Spleen (tissue), 11 donors: Measurements from ENCODE around the gene ZCCHC3. TPM values are rescaled to one million over a fixed set of nuclear protein-coding genes. Genes with fewer than 3 reads are reported as not detected.
A peak's percentile ranks its signal among the peaks of the same experiment; 100 is the strongest.

Experiments
- DNase-seq: peaks from one replicate; pipeline ENCODE4 v3.0.0-alpha.2; 2020
- H3K27ac ChIP-seq, 8 donors: fragments of 200-600 bp; sonication (generic) in 7 of 8; 1 replicate in 4 of 8; 2 replicates in 4 of 8; pipeline versions ENCODE4 v1.5.0 to v1.8.0; 2016 to 2021; ENCODE audit warnings: inconsistent platforms in 4 of 8, mild to moderate bottlenecking in 4 of 8, moderate library complexity in 1 of 8
- H3K27me3 ChIP-seq, 7 donors: fragments of 200-600 bp; sonication (generic) in 6 of 7; replicated peaks in 1 of 7; 1 replicate in 4 of 7; 2 replicates in 3 of 7; pipeline versions ENCODE4 v1.5.0 to v1.8.0; 2016 to 2021; ENCODE audit warnings: inconsistent platforms in 3 of 7, mild to moderate bottlenecking in 1 of 7
- H3K36me3 ChIP-seq, 6 donors: fragments of 200-600 bp; sonication (generic) in 5 of 6; 1 replicate in 4 of 6; 2 replicates in 2 of 6; pipeline versions ENCODE4 v1.5.0 to v1.8.0; 2016 to 2021; ENCODE audit warnings: inconsistent platforms in 2 of 6
- H3K4me1 ChIP-seq, 6 donors: fragments of 200-600 bp; sonication (generic) in 5 of 6; 1 replicate in 3 of 6; 2 replicates in 3 of 6; pipeline versions ENCODE4 v1.5.0 to v1.8.0; 2016 to 2021; ENCODE audit warnings: inconsistent platforms in 3 of 6
- H3K4me3 ChIP-seq, 8 donors: fragments of 200-600 bp; sonication (generic) in 7 of 8; 1 replicate in 4 of 8; 2 replicates in 4 of 8; pipeline versions ENCODE4 v1.5.0 to v1.8.0; 2016 to 2021; ENCODE audit warnings: inconsistent platforms in 4 of 8, mild to moderate bottlenecking in 4 of 8, moderate library complexity in 2 of 8
- H3K9me3 ChIP-seq, 8 donors: fragments of 200-600 bp; sonication (generic) in 7 of 8; 1 replicate in 4 of 8; 2 replicates in 4 of 8; pipeline versions ENCODE4 v1.5.0 to v1.8.0; 2016 to 2021; ENCODE audit warnings: inconsistent platforms in 4 of 8
- CTCF ChIP-seq, 11 experiments: fragments of 200-600 bp in 7 of 11; fragments of 450-650 bp in 4 of 11; sonication (generic) in 4 of 11; IDR thresholded peaks in 8 of 11; conservative IDR thresholded peaks in 3 of 11; 1 replicate in 7 of 11; 2 replicates in 4 of 11; pipeline versions ENCODE4 v1.4.0 to v1.8.0; 2016 to 2021; ENCODE audit warnings: antibody characterized with exemption in 11 of 11, inconsistent platforms in 4 of 11, mild to moderate bottlenecking in 1 of 11
- POLR2A ChIP-seq, 3 donors: fragments of 450-650 bp; IDR thresholded peaks; one replicate each; pipeline ENCODE4 v1.5.1; 2017; ENCODE audit warnings: antibody characterized with exemption in 3 of 3, mild to moderate bottlenecking in 1 of 3
- POLR2AphosphoS5 ChIP-seq, 3 donors: sonication (generic); formaldehyde crosslinking; IDR thresholded peaks; one replicate each; pipeline ENCODE4 v1.5.1; 2017; ENCODE audit warnings: antibody characterized with exemption in 3 of 3
- WGBS, 5 donors: extraction: QIAGEN DNeasy Blood & Tissue Kit in 3 of 5; methylation state at CpG; one replicate each; pipeline versions ENCODE4 v1.1.5 to v1.1.7; 2013 to 2018; 5-methylcytosine and 5-hydroxymethylcytosine counted together
- intact Hi-C: fragments of 100-400 bp; cut with DNase I; formaldehyde crosslinking; loops from one replicate; pipeline ENCODE4 v1.15.0; 2023; ENCODE audit warnings: low total_unique reads
- polyA plus RNA-seq, 3 donors: library from polyadenylated mRNA; stranded (reverse); fragments of 200-250 nt; gene quantifications; one replicate each; pipeline ENCODE4 v1.2.1, GENCODE V29; 2013
- total RNA-seq, 7 donors: library from RNA; depleted of rRNA in 3 of 7; stranded (reverse); fragments of >200 nt in 3 of 7; fragmentation: NEBNext Ultra II Directional in 4 of 7; extraction: Animal tissue kit (Norgen Biotek cat#: 25700) in 4 of 7; gene quantifications; one replicate each; pipeline versions ENCODE4 v1.1.0 to v1.2.1, GENCODE V29; 2016 to 2021
- donor health status: healthy with polysubstance abuse.
- donor health status: DM: no; HTN: no; CAD: no; lungs with moderate emphysema.
- donor health status: DM: no; HTN: no; CAD: no.
- donor health status: Bipolar disorder and iron deficiency.
- donor health status: healthy.
- donor health status: DM: no; HTN: no; CAD: no.
- donor health status: DM: yes; HTN: yes; CAD: no.

ZCCHC3 gene
- total and polyA plus RNA-seq, 10 donors = 17.4 to 26.6 (median 23.0) TPM

GRCh38 chr20:284172-284571, 13.2 kb upstream of the ZCCHC3 start:
- Histone ChIP-seq H3K4me3 (no peak overlapping the region), H3K27ac (no peak overlapping the region), H3K27me3 (no peaks in the 10 kb centered on the region), H3K36me3 (peaks cover 0 to 25% (median 0%) of the 10 kb centered on the region in 6 donors), H3K9me3 (no peaks in the 10 kb centered on the region), H3K4me1 (peaks cover 0 to 2% (median 0%) of the 10 kb centered on the region in 6 donors)
- intact Hi-C loops = no loop called here
- no peak for DNase-seq
- 45 to 81% (median 71%) methylated on average over 3 of the region's 3 CpGs for WGBS, 5 donors
- TF ChIP-seq POLR2AphosphoS5 (IDR thresholded peaks at IDR 0.05) (no peak), CTCF (IDR thresholded peaks at IDR 0.05 in 8 of 11, conservative IDR thresholded peaks at IDR 0.05 in 3 of 11) (no peak), POLR2A (IDR thresholded peaks at IDR 0.05) (no peak)

- Histone ChIP-seq H3K4me3 (no peak overlapping the region), H3K27ac (no peak overlapping the region), H3K4me1 (peaks cover 9 to 22% (median 17%) of the 10 kb centered on the region in 6 donors), H3K27me3 (no peaks in the 10 kb centered on the region), H3K36me3 (peaks cover 0 to 16% (median 0%) of the 10 kb centered on the region in 6 donors), H3K9me3 (no peaks in the 10 kb centered on the region)
- no peak for DNase-seq
- intact Hi-C loops = loop anchor here (5.0 kb wide), 1 partner anchor 41 kb away; the partner anchor contains the start of gene SOX12
- TF ChIP-seq POLR2A (IDR thresholded peaks at IDR 0.05) (no peak), POLR2AphosphoS5 (IDR thresholded peaks at IDR 0.05) (no peak), CTCF (IDR thresholded peaks at IDR 0.05 in 8 of 11, conservative IDR thresholded peaks at IDR 0.05 in 3 of 11) (no peak)
- WGBS, 5 donors = 26 to 58% (median 40%) methylated on average over 2 of the region's 2 CpGs
These were observed 10.9 kb upstream of the ZCCHC3 start for GRCh38 chr20:286508-286907.

GRCh38 chr20:288956-289692, 8.2 kb upstream of the ZCCHC3 start:
- DNase-seq = no peak
- 77 to 97% (median 83%) methylated on average over 3 of the region's 3 CpGs for WGBS, 5 donors
- H3K9me3 ChIP-seq = no peaks in the 10 kb centered on the region
- H3K4me3 ChIP-seq = peak overlapping the region in 2 of 8 donors; percentile 57 to 79
- H3K36me3 ChIP-seq = no peaks in the 10 kb centered on the region
- no peak overlapping the region for H3K27ac ChIP-seq
- H3K27me3 ChIP-seq = no peaks in the 10 kb centered on the region
- intact Hi-C loops = loop anchor here (5.0 kb wide), 1 partner anchor 38 kb away; the partner anchor contains the start of gene SOX12
- no peak for TF ChIP-seq POLR2A (IDR thresholded peaks at IDR 0.05)
- TF ChIP-seq POLR2AphosphoS5 (IDR thresholded peaks at IDR 0.05) = no peak
- no peak for TF ChIP-seq CTCF (IDR thresholded peaks at IDR 0.05 in 8 of 11, conservative IDR thresholded peaks at IDR 0.05 in 3 of 11)
- peaks cover 13 to 42% (median 23%) of the 10 kb centered on the region in 6 donors for H3K4me1 ChIP-seq

- H3K27ac ChIP-seq = peak overlapping the region in 7 of 8 donors; percentile 72 to 86 (median 76)
- WGBS, 5 donors = 47 to 57% (median 53%) methylated on average over 2 of the region's 2 CpGs
- no peaks in the 10 kb centered on the region for H3K27me3 ChIP-seq
- intact Hi-C loops = loop anchor here (5.0 kb wide), 1 partner anchor 38 kb away; the partner anchor contains the start of gene SOX12
- peak overlapping the region; percentile 33 to 79 (median 56) for H3K4me3 ChIP-seq
- H3K9me3 ChIP-seq = no peaks in the 10 kb centered on the region
- DNase-seq = no peak
- H3K36me3 ChIP-seq = no peaks in the 10 kb centered on the region
- peaks cover 13 to 42% (median 23%) of the 10 kb centered on the region in 6 donors for H3K4me1 ChIP-seq
- TF ChIP-seq POLR2AphosphoS5 (IDR thresholded peaks at IDR 0.05) (no peak), POLR2A (IDR thresholded peaks at IDR 0.05) (no peak), CTCF (IDR thresholded peaks at IDR 0.05 in 8 of 11, conservative IDR thresholded peaks at IDR 0.05 in 3 of 11) (no peak)
These were observed 7.7 kb upstream of the ZCCHC3 start for GRCh38 chr20:289693-290083.
